Measurements from ENCODE around the gene ZNRF1.
A peak's percentile ranks its signal among the peaks of the same experiment; 100 is the strongest.

Gene ZNRF1

GRCh38 chr16:75062135-75062975, 63.5 kb downstream of the ZNRF1 start:
- DNase-seq (ENCODE audit: low read depth), result no peak

GRCh38 chr16:75062976-75063346, 64.1 kb downstream of the ZNRF1 start:
- no peak for DNase-seq (ENCODE audit: low read depth)

GRCh38 chr16:75063549-75064088, 64.8 kb downstream of the ZNRF1 start:
- DNase-seq (ENCODE audit: low read depth), result no peak

GRCh38 chr16:75064403-75065148, 65.8 kb downstream of the ZNRF1 start:
- DNase-seq (ENCODE audit: low read depth), result no peak

GRCh38 chr16:75065149-75065505, 66.3 kb downstream of the ZNRF1 start:
- DNase-seq (ENCODE audit: low read depth), result no peak

DNA sequence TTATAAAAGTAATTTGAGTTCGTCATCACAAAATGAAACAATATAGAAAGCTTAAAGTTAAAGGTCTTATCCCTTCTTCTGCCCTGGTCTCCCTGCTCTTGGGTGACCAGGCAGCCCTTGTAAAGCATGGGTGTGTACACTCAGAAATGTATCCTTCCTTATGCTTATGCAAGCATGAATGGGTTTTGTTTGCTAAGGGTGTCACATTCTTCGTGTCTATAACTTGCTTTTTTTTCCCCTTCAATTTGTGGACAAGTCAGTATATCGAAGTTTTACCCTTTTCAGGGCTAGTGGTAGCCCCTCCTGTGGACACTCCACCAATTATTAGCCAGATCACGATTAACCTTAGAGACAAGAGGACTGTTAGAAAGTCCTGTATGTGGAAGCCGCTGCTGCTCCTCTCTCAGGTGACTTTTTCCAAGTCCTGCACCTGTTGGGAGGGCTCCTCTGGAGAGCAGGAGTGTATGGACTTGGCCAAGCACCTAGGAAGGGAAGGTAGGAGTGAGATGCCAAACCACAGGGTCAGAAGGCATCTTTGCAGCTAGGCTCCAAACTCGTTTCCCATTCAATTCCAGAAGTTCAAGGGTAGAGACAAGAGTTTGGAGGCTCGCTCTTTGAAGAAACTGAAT, 66.8 kb downstream of the ZNRF1 start:
- no peak for DNase-seq (ENCODE audit: low read depth)

GRCh38 chr16:75066861-75067447, 68.1 kb downstream of the ZNRF1 start:
- no peak for DNase-seq (ENCODE audit: low read depth)

DNA sequence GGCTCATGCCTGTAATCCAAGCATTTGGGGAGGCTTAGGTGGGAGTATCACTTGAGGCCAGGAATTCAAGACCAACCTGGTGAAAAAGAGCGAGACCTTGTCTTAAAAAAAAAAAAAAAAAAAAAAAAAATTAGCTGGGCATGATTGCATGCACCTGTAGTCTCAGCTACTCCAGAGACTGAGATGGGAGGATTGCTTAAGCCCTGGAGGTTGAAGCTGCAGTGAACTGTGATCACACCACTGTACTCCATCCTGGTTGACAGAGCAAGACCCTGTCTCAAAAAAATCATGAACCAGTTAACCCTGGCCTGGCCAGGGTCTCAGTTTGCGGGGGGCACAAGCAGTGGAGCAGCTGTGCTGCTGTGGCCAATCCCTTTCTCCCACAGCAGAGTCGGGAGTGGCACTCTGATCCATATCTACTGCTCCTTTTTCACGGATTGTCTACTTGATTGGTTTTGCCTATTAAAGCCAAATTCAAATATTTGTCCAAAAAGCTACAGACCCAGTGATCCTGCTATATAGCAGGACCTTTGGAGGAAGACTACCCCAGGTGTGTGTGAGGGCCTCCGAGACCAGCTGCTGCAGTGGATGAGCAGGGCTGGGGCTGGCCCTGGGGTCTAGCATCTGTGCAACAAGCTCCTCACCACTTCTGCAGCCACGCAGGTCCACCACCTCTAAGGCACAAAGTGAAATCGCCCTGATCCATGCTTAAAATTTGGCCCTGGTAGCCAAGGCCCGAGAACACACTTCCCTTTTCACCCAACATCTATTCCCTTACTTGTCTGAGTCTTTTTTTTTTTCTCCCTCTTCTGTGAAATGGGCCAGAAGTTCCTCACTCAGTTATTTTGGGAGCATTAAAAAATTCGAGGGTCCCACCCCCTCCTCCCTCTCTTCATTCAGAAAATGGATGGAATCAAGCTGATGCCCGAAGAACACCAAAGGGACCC, 69.5 kb downstream of the ZNRF1 start:
- DNase-seq (ENCODE audit: low read depth), result no peak

- DNase-seq (ENCODE audit: low read depth), result no peak
Observed at GRCh38 chr16:75070012-75070841, 71.4 kb downstream of the ZNRF1 start.

- no peak for DNase-seq (ENCODE audit: low read depth)
Observed at GRCh38 chr16:75071621-75072020, 72.8 kb downstream of the ZNRF1 start.

- no peak for DNase-seq (ENCODE audit: low read depth)
Observed at GRCh38 chr16:75072239-75072947, 73.6 kb downstream of the ZNRF1 start.

- no peak for DNase-seq (ENCODE audit: low read depth)
Observed at GRCh38 chr16:75073545-75074303, 74.9 kb downstream of the ZNRF1 start.

DNA sequence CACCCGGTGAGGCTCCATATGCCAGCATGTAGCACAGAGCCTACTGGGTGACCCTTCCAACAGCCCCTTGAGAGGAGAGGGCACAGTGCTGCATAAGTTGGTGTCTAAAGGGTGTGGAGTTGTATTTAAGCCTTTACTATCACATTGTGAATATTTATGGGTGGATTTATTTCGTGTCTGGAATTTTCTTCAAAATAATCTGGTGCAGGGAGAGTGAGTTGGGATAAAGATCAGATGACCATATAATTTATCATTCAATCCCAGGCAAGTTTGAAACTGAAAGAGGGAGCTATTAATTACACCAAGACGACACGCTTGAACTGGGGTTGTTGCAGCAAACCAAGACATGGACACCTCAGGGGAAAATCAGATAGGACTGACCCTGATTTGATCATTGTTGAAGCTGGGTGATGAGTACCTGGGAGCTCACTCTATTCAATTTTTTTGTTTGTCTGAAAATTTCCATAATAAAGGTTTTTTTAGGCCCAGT, 75.5 kb downstream of the ZNRF1 start:
- no peak for DNase-seq (ENCODE audit: low read depth)

DNA sequence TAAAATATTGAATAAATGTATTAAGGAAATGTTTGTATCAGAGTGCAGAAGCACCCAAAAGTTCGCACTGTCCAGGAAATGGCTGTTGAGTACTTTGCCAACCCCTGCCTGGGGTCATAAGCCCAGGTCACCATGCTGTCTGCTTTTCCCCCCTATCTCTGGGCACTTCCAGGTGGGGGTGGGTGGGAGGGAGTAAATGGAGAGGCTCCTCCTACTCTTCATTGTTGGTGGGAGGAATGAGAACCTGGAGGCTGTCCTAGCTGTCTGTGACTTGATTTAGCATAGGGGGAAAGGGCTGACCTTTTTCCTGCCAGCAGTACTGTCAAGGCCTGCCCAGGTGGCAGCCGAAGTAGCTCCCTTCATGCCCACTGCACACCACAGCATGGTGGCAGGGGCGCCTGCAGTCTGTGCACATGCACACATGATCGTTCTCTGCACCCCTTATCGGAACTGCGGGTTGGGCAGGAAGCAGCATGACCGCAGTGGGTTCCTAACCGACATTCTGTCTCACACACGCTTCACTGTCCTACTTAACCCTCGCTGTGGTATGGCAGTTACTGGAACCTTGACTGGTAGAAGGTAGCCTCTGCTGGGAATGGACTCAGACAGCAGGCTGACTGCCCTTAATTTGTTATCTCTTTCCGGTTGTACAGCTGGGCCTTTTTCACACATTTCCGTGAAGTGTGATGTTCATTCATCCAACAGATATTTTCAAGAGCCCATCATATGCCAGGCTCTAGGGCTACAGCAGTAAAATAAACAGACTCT, 76.3 kb downstream of the ZNRF1 start:
- DNase-seq (ENCODE audit: low read depth), result peak; percentile 69

DNA sequence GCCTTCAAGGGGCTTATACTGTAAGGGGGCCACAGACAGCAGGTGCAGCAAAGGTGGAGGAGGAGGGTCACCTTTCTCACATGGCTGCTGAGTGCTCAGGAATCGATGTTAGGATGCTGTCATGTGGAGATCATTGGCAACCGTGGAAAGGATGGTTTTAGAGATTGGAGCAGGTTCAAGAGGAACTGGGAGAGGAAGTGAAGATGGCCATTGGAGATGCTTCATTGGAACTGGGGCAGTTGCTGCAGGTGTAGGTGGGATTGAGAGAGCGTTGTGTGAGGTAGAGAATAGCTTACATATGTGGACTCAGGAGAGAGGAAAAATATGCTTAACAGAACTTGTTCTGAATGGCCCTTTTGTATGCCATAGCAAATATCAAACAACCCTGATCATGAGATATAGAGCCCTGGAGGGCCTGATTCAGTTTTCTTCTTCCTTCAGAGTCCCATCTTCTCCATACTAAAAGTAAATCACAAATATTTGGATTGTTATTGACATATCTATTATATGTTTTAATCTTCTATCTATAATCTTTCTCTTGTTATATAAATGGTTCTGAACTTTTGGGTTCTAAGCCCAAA, 77.0 kb downstream of the ZNRF1 start:
- no peak for DNase-seq (ENCODE audit: low read depth)

DNA sequence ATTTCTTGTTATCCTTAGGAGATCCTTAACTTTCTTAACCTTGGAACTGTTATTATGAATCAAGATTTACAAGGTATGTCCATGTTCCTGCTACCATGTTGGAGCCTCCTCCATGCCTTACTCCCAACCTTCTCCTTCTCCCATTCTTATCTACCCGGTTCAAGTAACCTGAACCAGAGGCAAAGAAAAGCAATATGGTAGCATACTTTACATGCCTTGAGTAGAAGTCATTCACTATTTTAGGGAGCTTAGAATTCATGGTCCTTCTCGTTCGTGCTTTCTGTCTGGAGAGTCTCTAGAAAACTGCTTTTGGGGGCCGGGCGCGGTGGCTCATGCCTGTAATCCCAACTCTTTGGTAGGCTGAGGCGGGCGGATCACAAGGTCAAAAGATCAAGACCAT, 80.1 kb downstream of the ZNRF1 start:
- no peak for DNase-seq (ENCODE audit: low read depth)

- DNase-seq (ENCODE audit: low read depth), result no peak
Observed at GRCh38 chr16:75079346-75079926, 80.6 kb downstream of the ZNRF1 start.
